GM19397 (cell line): ENCODE data around the gene ADGRF3.
"Not testable (repeated sequence)": the region's sequence is repeated elsewhere in the genome, so short reads cannot be mapped to it uniquely, and the experiment has no call there.

Experiments used
- ATAC-seq: cut with Tn5 transposase; IDR thresholded peaks from one replicate; pipeline ENCODE4 v1.9.1; 2021; ENCODE audit warnings: mild to moderate bottlenecking, moderate library complexity; ENCODE audit not compliant: unreplicated experiment

The ADGRF3 gene

DNA sequence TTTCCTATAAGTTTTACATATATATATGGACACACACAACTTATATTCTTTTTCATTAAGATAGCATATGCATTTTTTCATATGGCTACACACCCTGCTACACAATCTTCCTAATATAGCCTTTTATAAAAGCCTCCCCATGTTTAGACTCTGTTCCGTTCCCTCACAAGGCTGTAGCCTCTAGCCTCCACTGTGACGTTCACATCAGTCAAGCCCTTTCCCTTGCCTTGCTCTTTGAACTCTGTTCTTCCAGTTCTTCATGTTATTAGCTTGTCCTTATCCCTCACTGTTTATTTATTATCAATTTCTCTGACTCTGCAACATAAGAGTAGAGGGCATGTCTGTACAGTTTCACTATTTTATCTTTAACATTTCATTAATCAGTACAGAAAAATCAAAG is 63.0 kb downstream of the ADGRF3 start:
- no peak for ATAC-seq

DNA sequence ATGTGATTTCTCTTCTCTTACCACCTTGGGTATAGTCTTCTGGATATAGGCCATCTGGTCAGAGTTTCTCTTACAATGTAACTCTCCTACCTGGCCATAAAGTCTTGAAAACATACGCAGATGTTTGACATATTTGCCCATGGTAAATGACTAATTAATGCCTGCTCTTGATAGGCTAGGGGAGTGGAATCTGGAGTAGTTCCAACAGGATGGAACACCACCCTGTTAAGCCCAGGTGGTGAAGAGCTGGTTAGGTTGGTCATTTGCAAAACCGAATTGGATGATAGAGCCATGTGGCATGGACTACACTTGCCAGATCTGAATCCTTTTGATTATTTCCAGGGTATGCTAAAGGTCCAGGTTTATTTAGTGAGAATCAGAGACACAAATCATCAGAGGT is 65.4 kb downstream of the ADGRF3 start:
- ATAC-seq, result no peak

DNA sequence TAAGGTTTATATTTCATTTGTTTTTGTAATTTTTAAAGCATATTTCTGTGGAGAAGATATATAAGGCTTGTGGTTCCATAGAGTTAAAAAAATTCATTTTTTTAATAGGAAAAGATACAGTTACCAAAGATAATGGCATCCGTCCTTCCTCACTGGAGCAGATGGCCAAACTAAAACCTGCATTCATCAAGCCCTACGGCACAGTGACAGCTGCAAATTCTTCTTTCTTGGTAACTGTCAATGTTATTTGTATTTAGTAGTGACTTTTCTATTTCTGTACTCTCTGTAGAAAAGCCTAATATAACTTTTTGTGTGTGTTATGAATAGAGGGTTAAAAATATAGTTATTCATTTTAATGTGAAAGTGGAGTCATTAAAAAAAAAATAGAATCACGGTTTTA is 66.7 kb downstream of the ADGRF3 start:
- ATAC-seq, result no peak

DNA sequence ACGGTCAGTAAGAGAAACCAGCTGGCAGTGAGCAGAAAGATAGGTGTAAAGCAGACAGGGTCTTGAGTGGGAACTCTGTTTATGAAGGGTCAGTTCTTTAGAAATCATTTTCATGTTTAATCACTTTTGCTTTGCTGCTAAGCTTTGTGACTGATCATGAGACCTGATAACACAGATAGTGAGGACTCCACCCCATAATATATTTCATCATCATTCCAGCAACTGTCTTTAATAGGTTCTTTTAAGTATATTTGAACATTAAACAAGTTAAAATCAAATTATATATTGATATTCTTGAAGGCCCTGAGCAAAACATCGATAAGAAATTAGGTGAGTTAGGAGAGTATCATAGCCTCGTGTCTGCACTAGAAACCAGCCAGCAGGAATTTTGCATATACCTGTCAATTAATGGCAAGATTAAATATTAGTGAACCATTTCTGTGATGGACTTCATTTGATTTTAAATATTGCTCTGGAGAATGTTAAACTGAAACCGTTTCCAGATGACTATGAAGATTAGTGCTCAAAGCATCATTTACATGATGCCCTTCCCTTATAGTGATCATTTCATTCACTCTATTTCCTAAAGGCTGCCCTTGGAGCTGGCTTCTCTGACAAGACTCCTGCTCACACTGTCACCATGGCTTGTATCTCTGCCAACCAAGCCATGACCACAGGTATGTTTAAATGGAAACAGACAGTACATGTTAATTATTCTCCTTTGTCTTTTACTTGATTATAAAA is 69.9 kb downstream of the ADGRF3 start:
- no peak for ATAC-seq

DNA sequence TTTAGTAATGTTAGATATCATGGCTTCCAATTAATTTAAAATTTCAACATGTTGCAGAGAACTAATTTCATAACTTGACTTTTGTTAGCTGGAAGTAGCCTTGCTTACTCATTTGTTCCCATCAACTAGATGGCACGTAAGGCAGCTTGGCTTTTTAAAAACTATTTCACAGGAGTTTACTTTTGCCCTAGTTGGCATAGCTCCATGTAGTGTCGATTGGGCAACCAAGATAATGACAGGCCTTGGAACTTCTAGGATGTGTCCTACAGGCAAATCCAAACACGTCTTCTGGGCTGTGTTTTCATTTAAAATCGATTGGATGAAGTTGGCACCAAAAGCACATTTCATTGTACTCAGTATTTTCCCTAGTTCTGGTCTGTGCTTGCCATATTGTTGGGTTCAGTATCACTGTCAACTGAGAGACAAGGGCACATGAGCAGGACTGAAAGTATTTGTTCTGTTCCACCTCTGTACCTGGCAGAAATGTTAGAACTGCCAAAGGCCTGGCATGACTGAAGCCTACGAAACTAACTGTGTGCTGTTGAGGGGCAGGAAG is 72.5 kb downstream of the ADGRF3 start:
- no peak for ATAC-seq

DNA sequence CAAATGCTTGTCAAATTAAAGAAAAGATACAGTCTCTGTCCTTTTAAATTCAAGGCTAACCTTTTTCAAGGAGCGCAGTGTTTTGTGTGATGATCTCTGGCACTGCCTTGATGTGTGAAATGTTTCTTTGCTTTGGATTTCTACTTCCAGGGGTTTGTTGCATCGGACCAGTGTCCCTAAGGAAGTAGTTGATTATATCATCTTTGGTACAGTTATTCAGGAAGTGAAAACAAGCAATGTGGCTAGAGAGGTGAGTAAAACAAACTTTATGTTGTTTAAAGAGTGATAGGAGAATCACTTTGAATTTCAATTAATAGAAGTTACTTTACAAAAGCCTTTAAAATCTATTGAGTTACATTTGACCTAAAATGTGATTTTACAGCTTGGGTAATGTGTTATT is 73.1 kb downstream of the ADGRF3 start:
- ATAC-seq, result no peak

DNA sequence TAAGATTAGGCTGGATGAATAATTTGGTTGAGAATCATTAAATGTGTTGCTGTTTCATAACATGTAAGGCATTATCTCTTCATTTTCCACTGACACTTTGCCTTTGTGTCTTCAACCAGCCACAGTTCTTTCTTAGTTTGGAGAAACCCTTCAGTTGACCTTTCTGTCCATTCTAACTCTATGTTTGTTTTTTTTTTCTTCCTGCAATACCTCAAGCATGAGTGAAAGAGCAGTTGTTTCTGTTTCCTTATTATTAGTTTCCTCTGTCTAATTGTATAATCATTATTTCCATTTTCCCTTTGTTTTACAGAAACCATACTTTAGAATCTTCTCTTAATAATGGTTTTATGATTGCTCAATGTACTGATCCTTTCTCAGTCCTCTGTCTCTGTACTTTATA is 76.2 kb downstream of the ADGRF3 start:
- ATAC-seq, result no peak

DNA sequence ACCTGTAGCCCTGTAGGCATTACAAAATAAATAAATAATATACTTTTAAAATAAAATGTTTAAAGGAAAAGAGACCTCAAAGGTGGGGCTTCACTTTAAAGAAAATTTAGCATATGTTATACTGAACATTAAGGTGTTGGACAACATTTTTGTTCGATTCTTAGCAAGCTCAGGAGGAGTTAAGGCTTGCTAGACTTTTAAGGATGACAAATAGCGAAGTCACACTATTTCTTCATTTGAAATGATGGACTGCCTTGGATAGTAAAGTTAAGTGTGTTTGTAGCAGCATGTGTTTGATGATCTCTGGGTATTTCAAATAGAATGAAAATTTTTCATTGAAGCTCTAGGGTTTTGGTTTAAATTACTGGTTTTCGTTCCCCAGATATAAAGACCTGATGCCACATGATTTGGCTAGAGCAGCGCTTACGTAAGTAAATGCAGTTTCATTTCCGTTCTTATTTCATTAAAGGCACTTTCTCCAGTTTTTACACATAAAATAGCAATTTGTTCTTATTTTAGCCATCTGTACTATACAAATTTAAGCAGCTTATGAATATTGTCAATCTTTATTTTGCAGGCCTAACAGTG is 76.9 kb downstream of the ADGRF3 start:
- no peak for ATAC-seq

DNA sequence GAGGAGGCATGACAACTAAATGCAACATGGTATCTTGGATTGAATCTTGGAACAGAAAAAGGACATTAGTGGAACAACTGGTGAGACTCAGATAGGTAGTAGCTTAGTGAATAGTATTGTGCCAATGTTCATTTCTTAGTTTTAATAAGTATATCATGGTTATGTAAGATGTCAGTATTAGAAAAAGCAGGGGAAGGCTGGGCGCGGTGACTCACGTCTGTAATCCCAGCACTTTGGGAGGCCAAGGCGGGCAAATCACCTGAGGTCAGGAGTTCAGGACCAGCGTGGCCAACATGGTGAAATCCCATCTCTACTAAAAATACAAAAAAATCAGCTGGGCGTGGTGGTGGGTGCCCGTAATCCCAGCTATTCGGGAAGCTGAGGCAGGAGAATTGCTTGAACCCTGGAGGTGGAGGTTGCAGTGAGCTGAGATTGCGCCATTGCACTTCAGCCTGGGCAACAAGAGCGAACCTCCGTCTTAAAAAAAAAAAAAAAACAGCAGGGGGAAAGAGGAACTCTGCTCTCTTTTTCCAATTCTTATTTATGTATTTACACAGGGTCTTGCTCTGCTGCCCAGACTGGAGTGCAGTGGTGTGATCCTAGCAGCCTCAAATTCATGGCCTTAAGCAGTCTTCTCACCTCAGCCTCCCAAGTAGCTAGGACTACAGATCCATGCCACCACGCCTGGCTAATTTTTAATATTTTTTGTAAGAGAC is 77.8 kb downstream of the ADGRF3 start:
- not testable (repeated sequence) for ATAC-seq

DNA sequence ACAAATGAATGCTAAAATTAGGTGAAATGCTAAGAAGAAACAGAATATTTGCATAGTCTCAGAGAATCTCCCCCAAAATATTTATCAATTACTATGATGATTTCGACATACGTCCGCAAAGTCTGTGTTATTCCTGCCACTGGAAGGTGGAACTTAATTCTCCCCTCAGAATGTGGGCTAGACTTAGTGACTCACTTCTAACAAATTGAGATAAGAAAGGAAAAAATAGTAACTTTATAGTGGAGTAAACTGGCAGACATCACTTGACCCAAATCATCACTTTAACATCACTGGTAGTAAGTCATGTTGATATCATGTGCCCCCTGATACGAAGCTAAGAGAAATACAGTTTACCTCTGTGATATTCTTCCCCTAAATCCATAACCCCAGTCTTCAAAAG is 78.4 kb downstream of the ADGRF3 start:
- no peak for ATAC-seq

DNA sequence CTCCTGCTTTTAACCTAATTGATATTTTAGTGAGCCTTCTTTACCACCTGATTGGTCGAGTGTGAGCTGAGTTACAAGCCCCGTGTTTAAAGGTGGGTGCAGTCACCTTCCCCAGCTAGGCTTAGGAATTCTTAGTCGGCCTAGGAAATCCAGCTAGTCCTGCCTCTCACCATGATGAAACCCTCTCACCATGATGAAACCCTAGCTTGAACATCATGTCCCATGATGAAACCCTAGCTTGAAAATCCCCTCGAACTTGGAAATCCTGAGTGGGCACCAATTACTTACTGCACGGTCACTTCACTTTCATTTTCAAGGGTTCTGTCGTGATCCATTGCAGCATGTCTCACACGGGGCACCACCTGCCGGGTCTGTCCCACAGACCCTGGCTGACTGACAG is 87.8 kb downstream of the ADGRF3 start:
- ATAC-seq, result not testable (repeated sequence)
